ENCODE results near the gene SPECC1L. TPM values are rescaled to one million over a fixed set of nuclear protein-coding genes. Genes with fewer than 3 reads are reported as not detected.

Gene SPECC1L
- total RNA-seq, 1 donor from 2014 or later = 69.2 TPM

GRCh38 chr22:24350627-24351026 is 80.0 kb downstream of the SPECC1L start:
- no peak overlapping the region for H3K4me3 ChIP-seq (ENCODE audit: insufficient read depth, low read depth, low read length)
- no peak for DNase-seq (ENCODE audit: low read depth)
- H3K4me1 ChIP-seq (ENCODE audit: insufficient read depth, low read length) = no peaks in the 10 kb centered on the region
- no peaks in the 10 kb centered on the region for H4K20me1 ChIP-seq (ENCODE audit: insufficient read depth, low read length)
- no peak for FAIRE-seq
- H3K27ac ChIP-seq (ENCODE audit: low read depth, low read length) = no peak overlapping the region
- H3K27me3 ChIP-seq (ENCODE audit: insufficient read depth, low read length) = no peaks in the 10 kb centered on the region
- no peak overlapping the region for H3K4me2 ChIP-seq (ENCODE audit: low read length)
- no peaks in the 10 kb centered on the region for H3K27me3 Mint-ChIP-seq (ENCODE audit: low read depth, unreplicated experiment)
- H3K9me3 ChIP-seq (ENCODE audit: insufficient read depth, low read depth, low read length) = no peaks in the 10 kb centered on the region
- H3K36me3 Mint-ChIP-seq (ENCODE audit: low read depth, unreplicated experiment) = peaks cover 28% of the 10 kb centered on the region
- H3K4me3 Mint-ChIP-seq (ENCODE audit: unreplicated experiment) = no peak overlapping the region
- H3K9ac ChIP-seq (ENCODE audit: low read length) = no peak overlapping the region
- no peak overlapping the region for H3K27ac Mint-ChIP-seq (ENCODE audit: unreplicated experiment)
- TF ChIP-seq, protein P1, sequence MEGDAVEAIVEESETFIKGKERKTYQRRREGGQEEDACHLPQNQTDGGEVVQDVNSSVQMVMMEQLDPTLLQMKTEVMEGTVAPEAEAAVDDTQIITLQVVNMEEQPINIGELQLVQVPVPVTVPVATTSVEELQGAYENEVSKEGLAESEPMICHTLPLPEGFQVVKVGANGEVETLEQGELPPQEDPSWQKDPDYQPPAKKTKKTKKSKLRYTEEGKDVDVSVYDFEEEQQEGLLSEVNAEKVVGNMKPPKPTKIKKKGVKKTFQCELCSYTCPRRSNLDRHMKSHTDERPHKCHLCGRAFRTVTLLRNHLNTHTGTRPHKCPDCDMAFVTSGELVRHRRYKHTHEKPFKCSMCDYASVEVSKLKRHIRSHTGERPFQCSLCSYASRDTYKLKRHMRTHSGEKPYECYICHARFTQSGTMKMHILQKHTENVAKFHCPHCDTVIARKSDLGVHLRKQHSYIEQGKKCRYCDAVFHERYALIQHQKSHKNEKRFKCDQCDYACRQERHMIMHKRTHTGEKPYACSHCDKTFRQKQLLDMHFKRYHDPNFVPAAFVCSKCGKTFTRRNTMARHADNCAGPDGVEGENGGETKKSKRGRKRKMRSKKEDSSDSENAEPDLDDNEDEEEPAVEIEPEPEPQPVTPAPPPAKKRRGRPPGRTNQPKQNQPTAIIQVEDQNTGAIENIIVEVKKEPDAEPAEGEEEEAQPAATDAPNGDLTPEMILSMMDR (IDR thresholded peaks at IDR 0.05; ENCODE audit: insufficient read depth, low read depth, low read length) = no peak
- no peak for TF ChIP-seq EZH2 (IDR thresholded peaks at IDR 0.05; ENCODE audit: insufficient read depth, low read length)
- no peak overlapping the region for H2AFZ ChIP-seq (ENCODE audit: low read depth, low read length)
- no peaks in the 10 kb centered on the region for H3K79me2 ChIP-seq (ENCODE audit: insufficient read depth, low read length)
- peaks cover 11% of the 10 kb centered on the region for H3K36me3 ChIP-seq (ENCODE audit: insufficient read depth, low read length)
- H3K4me1 Mint-ChIP-seq (ENCODE audit: low read depth, unreplicated experiment) = no peaks in the 10 kb centered on the region
- peaks cover 3% of the 10 kb centered on the region for H3K9me3 Mint-ChIP-seq (ENCODE audit: unreplicated experiment)

GRCh38 chr22:24353121-24353520 is 82.5 kb downstream of the SPECC1L start:
- Histone ChIP-seq H3K27ac (ENCODE audit: low read depth, low read length) (no peak overlapping the region), H3K9ac (ENCODE audit: low read length) (no peak overlapping the region), H3K36me3 (ENCODE audit: insufficient read depth, low read length) (peaks cover 10% of the 10 kb centered on the region), H2AFZ (ENCODE audit: low read depth, low read length) (no peak overlapping the region), H3K4me3 (ENCODE audit: insufficient read depth, low read depth, low read length) (no peak overlapping the region), H3K79me2 (ENCODE audit: insufficient read depth, low read length) (no peaks in the 10 kb centered on the region), H3K4me2 (ENCODE audit: low read length) (no peak overlapping the region), H3K4me1 (ENCODE audit: insufficient read depth, low read length) (no peaks in the 10 kb centered on the region), H3K9me3 (ENCODE audit: insufficient read depth, low read depth, low read length) (no peaks in the 10 kb centered on the region), H3K27me3 (ENCODE audit: insufficient read depth, low read length) (no peaks in the 10 kb centered on the region), H4K20me1 (ENCODE audit: insufficient read depth, low read length) (no peaks in the 10 kb centered on the region)
- FAIRE-seq = no peak
- no peak for DNase-seq (ENCODE audit: low read depth)
- no peak overlapping the region for H3K27ac Mint-ChIP-seq (ENCODE audit: unreplicated experiment)
- H3K36me3 Mint-ChIP-seq (ENCODE audit: low read depth, unreplicated experiment) = peaks cover 35% of the 10 kb centered on the region
- TF ChIP-seq EZH2 (IDR thresholded peaks at IDR 0.05; ENCODE audit: insufficient read depth, low read length) = no peak
- TF ChIP-seq, protein P1 (IDR thresholded peaks at IDR 0.05; ENCODE audit: insufficient read depth, low read depth, low read length) = no peak
- no peaks in the 10 kb centered on the region for H3K4me1 Mint-ChIP-seq (ENCODE audit: low read depth, unreplicated experiment)
- no peak overlapping the region for H3K4me3 Mint-ChIP-seq (ENCODE audit: unreplicated experiment)
- no peaks in the 10 kb centered on the region for H3K27me3 Mint-ChIP-seq (ENCODE audit: low read depth, unreplicated experiment)
- peaks cover 3% of the 10 kb centered on the region for H3K9me3 Mint-ChIP-seq (ENCODE audit: unreplicated experiment)

DNA sequence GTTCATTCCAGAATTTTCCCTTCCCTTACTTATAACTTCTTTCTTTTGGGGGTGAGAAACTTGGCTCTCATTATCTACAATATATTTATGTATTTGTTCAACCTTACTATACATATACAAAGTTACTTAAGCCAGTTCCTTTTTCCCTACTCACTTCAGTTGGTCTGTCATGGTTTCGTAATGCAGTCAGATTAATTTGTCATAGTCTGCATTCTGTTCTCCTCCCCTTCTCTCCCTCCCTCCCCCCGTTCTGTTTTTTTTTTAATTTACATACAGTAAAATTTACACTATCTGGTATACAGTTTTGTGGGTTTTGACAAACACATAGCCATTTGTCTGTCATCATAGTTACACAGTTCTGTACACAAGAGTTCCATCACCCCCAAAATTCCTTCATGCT is 84.9 kb downstream of the SPECC1L start:
- H3K4me3 Mint-ChIP-seq (ENCODE audit: unreplicated experiment) = no peak overlapping the region
- no peaks in the 10 kb centered on the region for H3K9me3 ChIP-seq (ENCODE audit: insufficient read depth, low read depth, low read length)
- no peaks in the 10 kb centered on the region for H3K4me1 ChIP-seq (ENCODE audit: insufficient read depth, low read length)
- no peak overlapping the region for H2AFZ ChIP-seq (ENCODE audit: low read depth, low read length)
- no peak overlapping the region for H3K4me2 ChIP-seq (ENCODE audit: low read length)
- no peak overlapping the region for H3K4me3 ChIP-seq (ENCODE audit: insufficient read depth, low read depth, low read length)
- TF ChIP-seq, protein P1 (IDR thresholded peaks at IDR 0.05; ENCODE audit: insufficient read depth, low read depth, low read length) = no peak
- TF ChIP-seq EZH2 (IDR thresholded peaks at IDR 0.05; ENCODE audit: insufficient read depth, low read length) = no peak
- no peaks in the 10 kb centered on the region for H3K79me2 ChIP-seq (ENCODE audit: insufficient read depth, low read length)
- peaks cover 3% of the 10 kb centered on the region for H3K9me3 Mint-ChIP-seq (ENCODE audit: unreplicated experiment)
- DNase-seq (ENCODE audit: low read depth) (no peak), FAIRE-seq (no peak)
- peaks cover 14% of the 10 kb centered on the region for H3K36me3 ChIP-seq (ENCODE audit: insufficient read depth, low read length)
- H3K4me1 Mint-ChIP-seq (ENCODE audit: low read depth, unreplicated experiment) = no peaks in the 10 kb centered on the region
- H3K36me3 Mint-ChIP-seq (ENCODE audit: low read depth, unreplicated experiment) = peaks cover 26% of the 10 kb centered on the region
- no peak overlapping the region for H3K27ac ChIP-seq (ENCODE audit: low read depth, low read length)
- no peak overlapping the region for H3K27ac Mint-ChIP-seq (ENCODE audit: unreplicated experiment)
- H3K27me3 ChIP-seq (ENCODE audit: insufficient read depth, low read length) = no peaks in the 10 kb centered on the region
- no peaks in the 10 kb centered on the region for H3K27me3 Mint-ChIP-seq (ENCODE audit: low read depth, unreplicated experiment)
- H4K20me1 ChIP-seq (ENCODE audit: insufficient read depth, low read length) = peaks cover 16% of the 10 kb centered on the region
- no peak overlapping the region for H3K9ac ChIP-seq (ENCODE audit: low read length)
